H1 (cell line): Measurements from ENCODE around the gene MYLK. TPM values are rescaled to one million over a fixed set of nuclear protein-coding genes. Genes with fewer than 3 reads are reported as not detected.

Experiments
- CTCF ChIA-PET: fragments of 300-600 bp; sonication (Branson Sonifier 250); formaldehyde crosslinking; loops from one replicate; lab custom pipeline; 2021; ENCODE audit not compliant: partially characterized antibody; lab: Charles Lee
- POLR2A ChIA-PET: fragments of 300-600 bp; sonication (Branson Sonifier 250); formaldehyde crosslinking; loops from one replicate; lab custom pipeline; 2021; ENCODE audit warnings: inconsistent platforms; ENCODE audit not compliant: partially characterized antibody; lab: Charles Lee
- DNase-seq, 2 experiments: peaks; one replicate each; pipeline versions ENCODE4 v3.0.0 to v3.0.0-alpha.2; 2010 to 2022; ENCODE audit warnings: low spot score in 2 of 2, low read depth in 1 of 2, mixed read lengths in 1 of 2
- FAIRE-seq: peaks from 2 replicates; lab custom pipeline; 2011; peaks lifted over from hg19 to GRCh38; lab: Jason Lieb, UNC
- H2AFZ ChIP-seq: 2 replicates; pipeline ENCODE4 v1.8.1; 2012; ENCODE audit warnings: low read length, inconsistent platforms
- H2AK5ac ChIP-seq: 2 replicates; pipeline ENCODE4 v1.6.1; 2013; ENCODE audit warnings: low read depth, low read length
- H2BK120ac ChIP-seq: replicated peaks from 2 replicates; pipeline ENCODE3; 2013; ENCODE audit warnings: low read depth, low read length, inconsistent platforms
- H2BK12ac ChIP-seq: 2 replicates; pipeline ENCODE4 v1.6.1; 2013; ENCODE audit warnings: low read depth, low read length
- H2BK15ac ChIP-seq: 2 replicates; pipeline ENCODE4 v1.6.1; 2013; ENCODE audit warnings: low read length
- H2BK20ac ChIP-seq: 2 replicates; pipeline ENCODE4 v1.6.1; 2013; ENCODE audit warnings: low read length
- H2BK5ac ChIP-seq: 2 replicates; pipeline ENCODE4 v1.6.1; 2013; ENCODE audit warnings: low read depth, low read length
- H3K14ac ChIP-seq: 2 replicates; pipeline ENCODE4 v1.6.1; 2013; ENCODE audit warnings: inconsistent platforms; ENCODE audit not compliant: insufficient read length
- H3K18ac ChIP-seq: 2 replicates; pipeline ENCODE4 v1.6.1; 2013; ENCODE audit warnings: low read length; ENCODE audit errors: extremely low read depth
- H3K23ac ChIP-seq: 2 replicates; pipeline ENCODE4 v1.6.1; 2013; ENCODE audit warnings: inconsistent platforms; ENCODE audit not compliant: insufficient read length
- H3K23me2 ChIP-seq: 2 replicates; pipeline ENCODE4 v1.6.1; 2013; ENCODE audit warnings: low read depth, low read length
- H3K27ac ChIP-seq: 2 replicates; pipeline ENCODE4 v1.6.1; 2011; ENCODE audit warnings: low read depth, low read length, inconsistent platforms
- H3K27me3 ChIP-seq, 4 experiments: replicated peaks in 1 of 4; 1 replicate in 1 of 4; 2 replicates in 3 of 4; pipeline versions ENCODE4 v1.6.1 to v1.8.1; 2011 to 2013; ENCODE audit warnings: low read length in 3 of 4, mild to moderate bottlenecking in 3 of 4, inconsistent platforms in 2 of 4, mixed read lengths in 2 of 4, moderate library complexity in 1 of 4; ENCODE audit not compliant: control insufficient read depth in 3 of 4, insufficient read depth in 3 of 4; ENCODE audit errors: extremely low read depth in 1 of 4
- H3K36me3 ChIP-seq, 4 experiments: 2 replicates each; pipeline versions ENCODE4 v1.6.1 to v1.8.1; 2011 to 2013; ENCODE audit warnings: mild to moderate bottlenecking in 4 of 4, low read length in 3 of 4, moderate library complexity in 2 of 4, control low read depth in 1 of 4, inconsistent platforms in 1 of 4; ENCODE audit not compliant: insufficient read depth in 4 of 4, control insufficient read depth in 2 of 4
- H3K4ac ChIP-seq: replicated peaks from 2 replicates; pipeline ENCODE3; 2013; ENCODE audit warnings: low read length, low read depth, mixed read lengths, inconsistent platforms; ENCODE audit not compliant: insufficient read length
- H3K4me1 ChIP-seq, 4 experiments: replicated peaks in 1 of 4; 1 replicate in 1 of 4; 2 replicates in 3 of 4; pipeline versions ENCODE4 v1.6.1 to v1.8.1; 2011 to 2013; ENCODE audit warnings: low read length in 3 of 4, inconsistent platforms in 2 of 4, mixed read lengths in 1 of 4; ENCODE audit not compliant: insufficient read depth in 4 of 4, control insufficient read depth in 3 of 4
- H3K4me2 ChIP-seq, 2 experiments: 2 replicates each; pipeline versions ENCODE4 v1.6.1 to v1.8.1; 2011 to 2013; ENCODE audit warnings: low read depth in 2 of 2, low read length in 2 of 2, control low read depth in 1 of 2, inconsistent platforms in 1 of 2, mild to moderate bottlenecking in 1 of 2; ENCODE audit not compliant: insufficient read depth in 1 of 2
- H3K4me3 ChIP-seq, 4 experiments: fragments of 200-600, 300-600 bp in 1 of 4; sonication (generic), shearing (Covaris generic), sonication (Bioruptor Twin) in 1 of 4; 2 replicates each; pipeline versions ENCODE4 v1.5.1 to v1.8.1; 2011 to 2016; ENCODE audit warnings: low read length in 4 of 4, low read depth in 3 of 4, control low read depth in 2 of 4, inconsistent platforms in 2 of 4, mild to moderate bottlenecking in 2 of 4, mixed read lengths in 1 of 4, moderate library complexity in 1 of 4; ENCODE audit not compliant: insufficient read depth in 2 of 4; ENCODE audit errors: extremely low read depth in 1 of 4
- H3K56ac ChIP-seq: replicated peaks from 2 replicates; pipeline ENCODE3; 2013; ENCODE audit warnings: low read depth, mild to moderate bottlenecking, mixed read lengths, low read length, inconsistent platforms; ENCODE audit not compliant: insufficient read length
- H3K79me1 ChIP-seq: 2 replicates; pipeline ENCODE4 v1.6.1; 2013; ENCODE audit warnings: low read depth, low read length, control low read depth
- H3K79me2 ChIP-seq, 2 experiments: 2 replicates each; pipeline versions ENCODE4 v1.6.1 to v1.8.1; 2012 to 2013; ENCODE audit warnings: low read length in 2 of 2, mild to moderate bottlenecking in 2 of 2, inconsistent platforms in 1 of 2; ENCODE audit not compliant: insufficient read depth in 2 of 2, control insufficient read depth in 1 of 2
- H3K9ac ChIP-seq, 4 experiments: replicated peaks in 1 of 4; 1 replicate in 1 of 4; 2 replicates in 3 of 4; pipeline versions ENCODE4 v1.6.1 to v1.8.1; 2011 to 2013; ENCODE audit warnings: low read depth in 3 of 4, low read length in 3 of 4, control low read depth in 2 of 4, mild to moderate bottlenecking in 2 of 4, moderate library complexity in 2 of 4, inconsistent platforms in 1 of 4; ENCODE audit errors: extremely low read depth in 1 of 4
- H3K9me3 ChIP-seq, 2 experiments: 2 replicates each; pipeline versions ENCODE4 v1.6.1 to v1.8.1; 2012 to 2013; ENCODE audit warnings: mild to moderate bottlenecking in 2 of 2, moderate library complexity in 2 of 2, control low read depth in 1 of 2, inconsistent platforms in 1 of 2, low read depth in 1 of 2, low read length in 1 of 2, mixed read lengths in 1 of 2; ENCODE audit not compliant: insufficient read depth in 2 of 2
- H4K20me1 ChIP-seq, 2 experiments: replicated peaks in 1 of 2; 2 replicates each; pipeline versions ENCODE3 to v1.8.1; 2011 to 2013; ENCODE audit warnings: inconsistent platforms in 2 of 2, low read length in 2 of 2, mild to moderate bottlenecking in 1 of 2; ENCODE audit not compliant: insufficient read depth in 2 of 2, control insufficient read depth in 1 of 2
- H4K5ac ChIP-seq: 2 replicates; pipeline ENCODE4 v1.6.1; 2013; ENCODE audit warnings: low read length, low read depth, mixed read lengths, inconsistent platforms; ENCODE audit not compliant: insufficient read length
- H4K8ac ChIP-seq: 2 replicates; pipeline ENCODE4 v1.8.0; 2013; ENCODE audit warnings: mild to moderate bottlenecking, moderate library complexity, low read length, inconsistent platforms; ENCODE audit not compliant: insufficient read depth; ENCODE audit errors: extremely low read depth
- H4K91ac ChIP-seq: replicated peaks from 2 replicates; pipeline ENCODE3; 2013; ENCODE audit warnings: low read length, mixed read lengths, inconsistent platforms; ENCODE audit not compliant: insufficient read length
- ASH2L ChIP-seq: fragments of 200-600, 300-600 bp; sonication (generic); IDR thresholded peaks from one replicate; pipeline ENCODE4 v1.7.1; 2017; ENCODE audit warnings: low read length
- BCL11A ChIP-seq, 2 experiments: IDR thresholded peaks; one replicate each; pipeline ENCODE4 v1.6.1; 2011; ENCODE audit warnings: low read depth in 2 of 2, low read length in 2 of 2, mild to moderate bottlenecking in 2 of 2
- CHD1 ChIP-seq: IDR thresholded peaks from 2 replicates; pipeline ENCODE4 v1.6.1; 2012; ENCODE audit warnings: low read depth, low read length, improper control_type of control experiment
- CREB1 ChIP-seq: IDR thresholded peaks from 2 replicates; pipeline ENCODE4 v1.6.1; 2012; ENCODE audit warnings: inconsistent platforms
- CTBP2 ChIP-seq: IDR thresholded peaks from 2 replicates; pipeline ENCODE4 v1.7.0; 2011; ENCODE audit warnings: borderline replicate concordance, mild to moderate bottlenecking, moderate library complexity, mixed read lengths, low read length; ENCODE audit not compliant: insufficient read depth, insufficient read length
- E2F6 ChIP-seq: IDR thresholded peaks from 2 replicates; pipeline ENCODE4 v1.6.1; 2012; ENCODE audit warnings: inconsistent platforms
- EGR1 ChIP-seq: IDR thresholded peaks from 2 replicates; pipeline ENCODE4 v1.6.1; 2011; ENCODE audit warnings: low read depth, low read length, borderline replicate concordance
- JUND ChIP-seq: IDR thresholded peaks from 2 replicates; pipeline ENCODE4 v1.6.1; 2011; ENCODE audit warnings: mild to moderate bottlenecking, improper control_type of control experiment, low read length
- NANOG ChIP-seq: IDR thresholded peaks from 2 replicates; pipeline ENCODE4 v1.6.1; 2011; ENCODE audit warnings: low read length, low read depth, mild to moderate bottlenecking, inconsistent platforms; ENCODE audit not compliant: insufficient read depth, poor library complexity, severe bottlenecking
- RBBP5 ChIP-seq: IDR thresholded peaks from 2 replicates; pipeline ENCODE4 v1.7.1; 2012; ENCODE audit warnings: low read depth, mild to moderate bottlenecking, inconsistent platforms, low read length, moderate library complexity, borderline replicate concordance
- RFX5 ChIP-seq: IDR thresholded peaks from 2 replicates; pipeline ENCODE4 v1.6.1; 2011; ENCODE audit warnings: low read depth, low read length, improper control_type of control experiment, borderline replicate concordance
- SIRT6 ChIP-seq: IDR thresholded peaks from one replicate; pipeline ENCODE4 v1.7.1; 2012; ENCODE audit warnings: low read length, inconsistent platforms
- TAF1 ChIP-seq: IDR thresholded peaks from 2 replicates; pipeline ENCODE4 v1.6.1; 2011; ENCODE audit warnings: mild to moderate bottlenecking, low read depth, low read length
- WGBS, 2 experiments: shearing (Covaris generic) in 1 of 2; methylation state at CpG; one replicate each; pipeline versions ENCODE4 v1.1.6 to v1.1.7; 2013 to 2015; ENCODE audit warnings: low lambda C conversion rate in 2 of 2, mixed read lengths in 2 of 2, inconsistent platforms in 1 of 2, low coverage in 1 of 2, missing lambda C conversion rate in 1 of 2; ENCODE audit not compliant: insufficient replicate concordance in 2 of 2, insufficient coverage in 1 of 2, insufficient read length in 1 of 2; ENCODE audit errors: extremely low coverage in 1 of 2, missing lambda C conversion rate in 1 of 2; 5-methylcytosine and 5-hydroxymethylcytosine counted together
- polyA plus RNA-seq, 7 experiments: library from polyadenylated mRNA; depleted of rRNA in 3 of 7; stranded (reverse) in 5 of 7; unstranded in 2 of 7; fragments of >200 nt in 5 of 7; fragments of 200-250 nt in 2 of 7; gene quantifications; 1 replicate in 5 of 7; 2 replicates in 1 of 7; 4 replicates in 1 of 7; pipeline versions ENCODE4 v1.2.1 to v1.2.3, GENCODE V29; 2011 to 2013; ENCODE audit warnings: missing spikeins in 2 of 7, mixed read lengths in 2 of 7
- total RNA-seq: library from RNA; stranded (reverse); fragmentation: NEBNext Ultra II Directional; extraction: Animal tissue kit (Norgen Biotek cat#: 25700); gene quantifications from 2 replicates; pipeline ENCODE4 v1.2.1, GENCODE V29; 2021

MYLK gene
- total and polyA plus RNA-seq, 2 of the 8 experiments (the other 6 are each of a cell fraction or from before 2014, with no cell fraction given) = 11.6 to 21.3 TPM

GRCh38 chr3:123658118-123658851, 225.8 kb downstream of the MYLK start:
- no peaks in the 10 kb centered on the region for H3K79me2 ChIP-seq
- FAIRE-seq (no peak), DNase-seq (no peak)
- H3K56ac ChIP-seq = no peak overlapping the region
- H3K79me1 ChIP-seq = no peaks in the 10 kb centered on the region
- H2BK15ac ChIP-seq = no peak overlapping the region
- no peak overlapping the region for H3K4me2 ChIP-seq
- H3K27me3 ChIP-seq = no peaks in the 10 kb centered on the region
- H2AK5ac ChIP-seq = no peak overlapping the region
- H4K20me1 ChIP-seq = no peaks in the 10 kb centered on the region
- no peak overlapping the region for H4K91ac ChIP-seq
- H3K4me3 ChIP-seq = no peak overlapping the region
- H3K9ac ChIP-seq = no peak overlapping the region
- POLR2A ChIA-PET = no interaction called here
- no peaks in the 10 kb centered on the region for H3K4me1 ChIP-seq
- WGBS, 2 experiments = 76% methylated on average over 1 of the region's 1 CpG; no CpG with 5 or more reads in 1 of the 2 experiments
- H3K18ac ChIP-seq = no peak overlapping the region
- CTCF ChIA-PET = interaction anchor here (3.2 to 32.0 kb wide), 4 partner anchors 11 to 70 kb away, joined by 20 to 1463 read pairs (median 208); no protein-coding TSS in a partner anchor
- H2BK20ac ChIP-seq = no peak overlapping the region
- no peak overlapping the region for H3K4ac ChIP-seq
- H2BK120ac ChIP-seq = no peak overlapping the region
- no peak overlapping the region for H3K14ac ChIP-seq
- no peaks in the 10 kb centered on the region for H3K23me2 ChIP-seq
- H4K5ac ChIP-seq = no peak overlapping the region
- H2AFZ ChIP-seq = no peak overlapping the region
- no peak overlapping the region for H3K27ac ChIP-seq
- no peak overlapping the region for H2BK5ac ChIP-seq
- no peak overlapping the region for H4K8ac ChIP-seq
- no peak overlapping the region for H2BK12ac ChIP-seq
- H3K36me3 ChIP-seq = peaks cover 0 to 8% (median 3%) of the 10 kb centered on the region in 4 experiments; a peak in 3 of 8 replicates
- H3K23ac ChIP-seq = no peak overlapping the region
- H3K9me3 ChIP-seq = peaks cover 5 to 7% of the 10 kb centered on the region in 2 experiments
- TF ChIP-seq BCL11A (IDR thresholded peaks at IDR 0.05; ENCODE audit: low read depth in 2 of 2, low read length in 2 of 2) = no peak
- no peak for TF ChIP-seq E2F6
- TF ChIP-seq SIRT6 = no peak
- no peak for TF ChIP-seq JUND
- no peak for TF ChIP-seq CREB1
- no peak for TF ChIP-seq NANOG
- no peak for TF ChIP-seq RBBP5
- no peak for TF ChIP-seq EGR1
- TF ChIP-seq RFX5 = no peak
- no peak for TF ChIP-seq CHD1
- TF ChIP-seq ASH2L = no peak
- TF ChIP-seq TAF1 = no peak
- TF ChIP-seq CTBP2 = no peak
